K562 (cell line): ENCODE results near the gene RAB43.

Experiments used
- CBX3 ChIP-seq, 2 experiments: IDR thresholded peaks; 1 replicate in 1 of 2; 2 replicates in 1 of 2; pipeline ENCODE4 v1.6.1; 2012; ENCODE audit warnings: inconsistent platforms in 2 of 2, low read length in 2 of 2, borderline replicate concordance in 1 of 2, control low read depth in 1 of 2
- ZNF384 ChIP-seq: IDR thresholded peaks from 2 replicates; pipeline ENCODE4 v1.6.1; 2012; ENCODE audit warnings: low read depth, low read length, improper control_type of control experiment

GRCh38 chr3:129065016-129065719 is 56.4 kb downstream of the RAB43 start:
- TF ChIP-seq ZNF384 (no peak), CBX3 (IDR thresholded peaks at IDR 0.05; ENCODE audit: borderline replicate concordance in 1 of 2, low read length in 2 of 2) (no peak)
